K562 (cell line): ENCODE measurements around the gene IMPA2. TPM values are rescaled to one million over a fixed set of nuclear protein-coding genes. Genes with fewer than 3 reads are reported as not detected.

Experiments used
- ATAC-seq: fragments of 200-7000 bp; cut with Tn5 transposase; 3 replicates; pipeline ENCODE4 v1.9.1; 2020; ENCODE audit warnings: moderate library complexity
- BruUV-seq: library from RNA; stranded (reverse); fragments of 400-500 nt; replicated peaks from 2 replicates; lab custom pipeline; 2021; lab: Mats Ljungman, UMichigan
- CTCF ChIA-PET: fragments of 300-600 bp; formaldehyde crosslinking; extraction: SDS; loops from one replicate; lab custom pipeline; 2021; ENCODE audit warnings: low intra/inter-chr PET ratio; lab: Yijun Ruan, JAX
- POLR2A ChIA-PET: fragments of 300-600, 350-650 bp; sonication (Branson Sonifier 250); formaldehyde crosslinking; extraction: SDS; loops from one replicate; lab custom pipeline; 2021; ENCODE audit warnings: antibody characterized with exemption, inconsistent platforms; lab: Yijun Ruan, JAX
- DNase-seq, 4 experiments: peaks; one replicate each; pipeline versions ENCODE4 v3.0.0 to v3.0.0-alpha.2; 2011 to 2018; ENCODE audit warnings: low spot score in 3 of 4, mixed read lengths in 3 of 4; ENCODE audit errors: extremely low read depth in 1 of 4
- FAIRE-seq: peaks from 2 replicates; lab custom pipeline; 2011; peaks lifted over from hg19 to GRCh38; lab: Jason Lieb, UNC
- H2AFZ ChIP-seq: 2 replicates; pipeline ENCODE4 v1.6.0; 2011; ENCODE audit warnings: low read depth, low read length, control low read depth, inconsistent platforms
- H3K27ac ChIP-seq: fragments of 200-600 bp; 3 replicates; pipeline ENCODE4 v1.8.0; 2011; ENCODE audit warnings: low read depth, mild to moderate bottlenecking, control low read depth, inconsistent platforms, low read length, moderate library complexity, mixed read lengths; ENCODE audit errors: extremely low read depth
- H3K27me3 ChIP-seq, 2 experiments: fragments of 300-600 bp in 1 of 2; 2 replicates in 1 of 2; 3 replicates in 1 of 2; pipeline versions ENCODE4 v1.6.0 to v1.8.0; 2011; ENCODE audit warnings: inconsistent platforms in 2 of 2, low read length in 2 of 2, mild to moderate bottlenecking in 1 of 2, mixed read lengths in 1 of 2, moderate library complexity in 1 of 2; ENCODE audit not compliant: control insufficient read depth in 2 of 2, insufficient read depth in 2 of 2
- H3K36me3 ChIP-seq: fragments of 300-600 bp; 3 replicates; pipeline ENCODE4 v1.8.0; 2011; ENCODE audit warnings: mild to moderate bottlenecking, low read length, inconsistent platforms; ENCODE audit not compliant: control insufficient read depth, insufficient read depth
- H3K4me1 ChIP-seq, 2 experiments: fragments of 200-600 bp in 1 of 2; replicated peaks in 1 of 2; 2 replicates in 1 of 2; 3 replicates in 1 of 2; pipeline versions ENCODE4 v1.5.1 to v1.8.0; 2011; ENCODE audit warnings: inconsistent platforms in 2 of 2, low read length in 2 of 2, mild to moderate bottlenecking in 1 of 2, mixed read lengths in 1 of 2, moderate library complexity in 1 of 2; ENCODE audit not compliant: control insufficient read depth in 2 of 2, insufficient read depth in 2 of 2
- H3K4me2 ChIP-seq: 2 replicates; pipeline ENCODE4 v1.6.1; 2011; ENCODE audit warnings: low read length, control low read depth, inconsistent platforms, mixed read lengths; ENCODE audit not compliant: insufficient read depth
- H3K4me3 ChIP-seq: fragments of 200-600 bp; sonication (generic), shearing (Covaris generic); 2 replicates; pipeline ENCODE4 v1.5.1; 2016; ENCODE audit warnings: control low read depth, inconsistent platforms
- H3K79me2 ChIP-seq: fragments of 200-600 bp; 3 replicates; pipeline ENCODE4 v1.8.0; 2011; ENCODE audit warnings: low read length, inconsistent platforms; ENCODE audit not compliant: control insufficient read depth, insufficient read depth
- H3K9ac ChIP-seq, 2 experiments: 2 replicates each; pipeline versions ENCODE4 v1.6.0 to v1.6.1; 2011; ENCODE audit warnings: low read depth in 2 of 2, low read length in 2 of 2, control low read depth in 1 of 2, inconsistent platforms in 1 of 2, mild to moderate bottlenecking in 1 of 2, mixed read lengths in 1 of 2; ENCODE audit not compliant: insufficient read depth in 1 of 2
- H3K9me1 ChIP-seq: one replicate; pipeline ENCODE4 v1.6.0; 2011; ENCODE audit warnings: inconsistent platforms, mild to moderate bottlenecking, low read length, moderate library complexity; ENCODE audit not compliant: control insufficient read depth, insufficient read depth
- H3K9me3 ChIP-seq: replicated peaks from 2 replicates; pipeline ENCODE4 v1.5.1; 2011; ENCODE audit warnings: low read depth, low read length, inconsistent platforms; ENCODE audit not compliant: control insufficient read depth, insufficient read depth
- H4K20me1 ChIP-seq: replicated peaks from 2 replicates; pipeline ENCODE4 v1.6.1; 2011; ENCODE audit warnings: low read length, inconsistent platforms, mixed read lengths; ENCODE audit not compliant: control insufficient read depth, insufficient read depth
- ARID3A ChIP-seq: IDR thresholded peaks from 2 replicates; pipeline ENCODE4 v1.6.1; 2012; ENCODE audit warnings: low read depth, low read length, improper control_type of control experiment, borderline replicate concordance
- CHAMP1 ChIP-seq: fragments of 450-650 bp; IDR thresholded peaks from 2 replicates; pipeline ENCODE4 v1.6.1; 2016; ENCODE audit warnings: mild to moderate bottlenecking
- CHD1 ChIP-seq: fragments of 200-600 bp; sonication (generic); IDR thresholded peaks from one replicate; pipeline ENCODE4 v1.6.1; 2012; ENCODE audit warnings: mild to moderate bottlenecking, moderate library complexity, low read length, inconsistent platforms
- PRDM10 ChIP-seq: fragments of 450-650 bp; IDR thresholded peaks from 2 replicates; pipeline ENCODE4 v1.6.1; 2018; ENCODE audit not compliant: partially characterized antibody
- PTTG1 ChIP-seq: fragments of 450-650 bp; IDR thresholded peaks from 2 replicates; pipeline ENCODE4 v1.6.1; 2016; ENCODE audit warnings: low read depth, mild to moderate bottlenecking, missing genetic modification characterization, missing compliant biosample characterization
- RNF219 ChIP-seq: fragments of 250-450 bp; sonication (Bioruptor Pico); IDR thresholded peaks from 2 replicates; pipeline ENCODE4 v1.5.0; 2022; ENCODE audit warnings: mild to moderate bottlenecking
- ZNF124 ChIP-seq: sonication (generic); formaldehyde crosslinking; IDR thresholded peaks from 2 replicates; pipeline ENCODE4 v1.8.1; 2022; ENCODE audit warnings: missing genetic modification reagents
- ZNF311 ChIP-seq: fragments of 250-450 bp; sonication (Bioruptor Pico); IDR thresholded peaks from 2 replicates; pipeline ENCODE4 v1.4.0; 2020; ENCODE audit warnings: mild to moderate bottlenecking, moderate library complexity
- ZNF699 ChIP-seq: fragments of 250-450 bp; sonication (Bioruptor Pico); IDR thresholded peaks from 2 replicates; pipeline ENCODE4 v1.8.0; 2021; ENCODE audit warnings: mild to moderate bottlenecking, moderate library complexity; ENCODE audit not compliant: insufficient replicate concordance
- WGBS: fragments of 100-300 bp; shearing (Covaris generic); methylation state at CpG from one replicate; pipeline ENCODE4 v1.1.6; 2016; ENCODE audit warnings: low coverage, mixed read lengths; ENCODE audit not compliant: insufficient coverage; ENCODE audit errors: missing lambda C conversion rate; 5-methylcytosine and 5-hydroxymethylcytosine counted together
- in situ Hi-C: fragments of 300-500 bp; cut with MboI; formaldehyde crosslinking; loops from 4 replicates; pipeline ENCODE4 v1.15.0; 2018; ENCODE audit warnings: inconsistent platforms, mixed read lengths
- intact Hi-C: fragments of 100-400 bp; cut with micrococcal nuclease; formaldehyde crosslinking; loops from 2 replicates; pipeline ENCODE4 v1.14.2; 2022
- polyA plus RNA-seq, 8 experiments: library from polyadenylated mRNA; depleted of rRNA in 4 of 8; stranded (reverse) in 5 of 8; unstranded in 3 of 8; fragments of >200 nt; fragmentation: Nextera tagmentation in 2 of 8; fragmentation: Illumina TruSeq in 1 of 8; extraction: Ambion mirVana in 2 of 8; extraction: Trizol in 1 of 8; gene quantifications; 2 replicates each; pipeline versions ENCODE4 v1.2.1 to v1.2.3, GENCODE V29; 2011 to 2014; ENCODE audit warnings: inconsistent platforms in 1 of 8, missing spikeins in 1 of 8
- total RNA-seq, 7 experiments: library from RNA; depleted of rRNA in 6 of 7; stranded (reverse); fragments of >200 nt in 6 of 7; fragmentation: Illumina TruSeq in 2 of 7; extraction: Trizol in 2 of 7; gene quantifications; 2 replicates each; pipeline versions ENCODE4 v1.2.1 to v1.2.3, GENCODE V29; 2011 to 2021; ENCODE audit warnings: low replicate concordance in 1 of 7

Gene IMPA2
- total and polyA plus RNA-seq, 9 of the 15 experiments (the other 6 are each of a cell fraction or from before 2014, with no cell fraction given): 0.62 to 11.3 (median 5.7) TPM

- no peaks in the 10 kb centered on the region for H3K9me3 ChIP-seq
- in situ Hi-C loops: no loop called here
- no peaks in the 10 kb centered on the region for H3K4me1 ChIP-seq
- no peaks in the 10 kb centered on the region for H3K9me1 ChIP-seq
- H4K20me1 ChIP-seq: peaks cover 5% of the 10 kb centered on the region; the same call in 1 of the 2 replicates
- no peak overlapping the region for H3K4me2 ChIP-seq
- no peaks in the 10 kb centered on the region for H3K36me3 ChIP-seq
- ChIA-PET POLR2A (interaction anchor here (0.9 kb wide), 1 partner anchor 18 kb away, joined by 3 read pairs; no protein-coding TSS in a partner anchor), CTCF (no interaction called here)
- no TSS peak for BruUV-seq
- H3K9ac ChIP-seq: no peak overlapping the region
- H3K4me3 ChIP-seq: no peak overlapping the region
- FAIRE-seq: no peak
- no peak overlapping the region for H2AFZ ChIP-seq
- no peak for ATAC-seq
- H3K79me2 ChIP-seq: no peaks in the 10 kb centered on the region
- no peak for DNase-seq
- WGBS: 24% methylated on average over 12 of the region's 13 CpGs
- H3K27ac ChIP-seq: no peak overlapping the region
- peaks cover 0 to 11% of the 10 kb centered on the region in 2 experiments; a peak in 1 of 5 replicates for H3K27me3 ChIP-seq
- intact Hi-C loops: no loop called here
- TF ChIP-seq ZNF311 (CRISPR knock-in tag) (no peak), ARID3A (no peak), PTTG1 (no peak), PRDM10 (no peak), RNF219 (CRISPR knock-in tag) (no peak), ZNF124 (no peak), CHAMP1 (no peak), ZNF699 (no peak), CHD1 (no peak)
Observed at GRCh38 chr18:12015416-12016062, 34.2 kb downstream of the IMPA2 start.
